Endothelial cell of umbilical vein (primary cell): ENCODE data around the gene NUDT22. TPM values are rescaled to one million over a fixed set of nuclear protein-coding genes. Genes with fewer than 3 reads are reported as not detected.

Experiments used
- BruUV-seq: library from RNA; stranded (reverse); fragments of 400-500 nt; replicated peaks from 2 replicates; lab custom pipeline; 2021; lab: Mats Ljungman, UMichigan
- CTCF ChIA-PET: fragments of 300-600, 350-600 bp; sonication (Branson Sonifier 250); formaldehyde crosslinking; loops from one replicate; lab custom pipeline; 2021; ENCODE audit warnings: antibody characterized with exemption, inconsistent platforms; lab: Charles Lee
- POLR2A ChIA-PET: fragments of 300-600, 350-600 bp; sonication (Branson Sonifier 250); formaldehyde crosslinking; loops from one replicate; lab custom pipeline; 2021; ENCODE audit warnings: antibody characterized with exemption, inconsistent platforms; lab: Charles Lee
- DNase-seq: peaks from one replicate; pipeline ENCODE4 v3.0.0-alpha.2; 2011; ENCODE audit warnings: low read depth, low spot score
- FAIRE-seq: peaks from 2 replicates; lab custom pipeline; 2011; peaks lifted over from hg19 to GRCh38; lab: Jason Lieb, UNC
- H2AFZ ChIP-seq: 2 replicates; pipeline ENCODE4 v1.6.0; 2012; ENCODE audit warnings: low read depth, low read length, control low read depth, inconsistent platforms
- H3K27ac ChIP-seq: 2 replicates; pipeline ENCODE4 v1.5.1; 2011; ENCODE audit warnings: low read depth, mild to moderate bottlenecking, control low read depth, low read length, moderate library complexity; ENCODE audit not compliant: insufficient read depth
- H3K27me3 ChIP-seq, 2 experiments: 2 replicates each; pipeline versions ENCODE4 v1.6.0 to v1.6.1; 2011; ENCODE audit warnings: low read length in 2 of 2, mixed read lengths in 1 of 2; ENCODE audit not compliant: control insufficient read depth in 2 of 2, insufficient read depth in 2 of 2
- H3K36me3 ChIP-seq, 2 experiments: 2 replicates in 1 of 2; 3 replicates in 1 of 2; pipeline ENCODE4 v1.5.1; 2011; ENCODE audit warnings: low read length in 2 of 2, mild to moderate bottlenecking in 1 of 2, moderate library complexity in 1 of 2; ENCODE audit not compliant: control insufficient read depth in 2 of 2, insufficient read depth in 2 of 2; ENCODE audit errors: extremely low read depth in 1 of 2
- H3K4me1 ChIP-seq: 3 replicates; pipeline ENCODE4 v1.5.1; 2011; ENCODE audit warnings: mild to moderate bottlenecking, low read length; ENCODE audit not compliant: control insufficient read depth, insufficient read depth; ENCODE audit errors: extremely low read depth
- H3K4me2 ChIP-seq: 2 replicates; pipeline ENCODE4 v1.6.1; 2011; ENCODE audit warnings: low read length, control low read depth, mixed read lengths; ENCODE audit not compliant: insufficient read depth
- H3K4me3 ChIP-seq, 3 experiments: fragments of 200-600 bp in 1 of 3; sonication (generic), shearing (Covaris generic) in 1 of 3; replicated peaks in 1 of 3; 2 replicates each; pipeline ENCODE4 v1.5.1; 2011 to 2016; ENCODE audit warnings: control low read depth in 3 of 3, low read length in 3 of 3, mild to moderate bottlenecking in 2 of 3, inconsistent platforms in 1 of 3, low read depth in 1 of 3, moderate library complexity in 1 of 3; ENCODE audit not compliant: insufficient read depth in 1 of 3
- H3K79me2 ChIP-seq: 2 replicates; pipeline ENCODE4 v1.6.0; 2012; ENCODE audit warnings: low read length, inconsistent platforms; ENCODE audit not compliant: control insufficient read depth, insufficient read depth
- H3K9ac ChIP-seq: replicated peaks from 2 replicates; pipeline ENCODE3; 2011; ENCODE audit warnings: low read length, control low read depth; ENCODE audit not compliant: insufficient read depth; ENCODE audit errors: extremely low read depth
- H3K9me1 ChIP-seq: replicated peaks from 3 replicates; pipeline ENCODE4 v1.6.0; 2011; ENCODE audit warnings: mild to moderate bottlenecking, low read length; ENCODE audit not compliant: control insufficient read depth, insufficient read depth; ENCODE audit errors: extremely low read depth
- H3K9me3 ChIP-seq: replicated peaks from 2 replicates; pipeline ENCODE4 v1.5.1; 2012; ENCODE audit warnings: low read length, inconsistent platforms; ENCODE audit not compliant: control insufficient read depth, insufficient read depth
- H4K20me1 ChIP-seq: replicated peaks from 2 replicates; pipeline ENCODE3; 2011; ENCODE audit warnings: mild to moderate bottlenecking, low read length; ENCODE audit not compliant: control insufficient read depth, insufficient read depth; ENCODE audit errors: extremely low read depth
- EZH2 ChIP-seq: IDR thresholded peaks from 2 replicates; pipeline ENCODE4 v1.6.1; 2012; ENCODE audit warnings: borderline replicate concordance, low read depth, mild to moderate bottlenecking, moderate library complexity, low read length, inconsistent platforms; ENCODE audit not compliant: severe bottlenecking
- FOS ChIP-seq: IDR thresholded peaks from 2 replicates; pipeline ENCODE4 v1.6.1; 2011; ENCODE audit warnings: mild to moderate bottlenecking, low read length, moderate library complexity, borderline replicate concordance; ENCODE audit not compliant: insufficient read depth
- GATA2 ChIP-seq: IDR thresholded peaks from 2 replicates; pipeline ENCODE4 v1.7.0; 2011; ENCODE audit warnings: low read depth, mild to moderate bottlenecking, moderate library complexity, mixed read lengths, low read length; ENCODE audit not compliant: insufficient read length, insufficient read depth
- JUN ChIP-seq: IDR thresholded peaks from 2 replicates; pipeline ENCODE4 v1.6.1; 2011; ENCODE audit warnings: borderline replicate concordance, low read depth; ENCODE audit not compliant: insufficient read length, insufficient read depth
- MYC ChIP-seq: IDR thresholded peaks from one replicate; pipeline ENCODE4 v1.6.1; 2011; ENCODE audit warnings: mild to moderate bottlenecking, low read depth, low read length
- POLR2A ChIP-seq: IDR thresholded peaks from 2 replicates; pipeline ENCODE4 v1.6.1; 2012; ENCODE audit warnings: low read depth, mild to moderate bottlenecking, control low read depth, low read length
- POLR2AphosphoS5 ChIP-seq: IDR thresholded peaks from 2 replicates; pipeline ENCODE4 v1.6.1; 2012; ENCODE audit warnings: low read depth, mild to moderate bottlenecking, control low read depth, low read length, moderate library complexity; ENCODE audit not compliant: insufficient read depth
- dilution Hi-C: fragments of 300-500 bp; cut with MboI; formaldehyde crosslinking; loops from one replicate; pipeline ENCODE4 v1.15.0; 2019; ENCODE audit warnings: low sequenced_read_pairs; ENCODE audit not compliant: extremely low pct_ligation_motif_present
- intact Hi-C: fragments of 100-400 bp; cut with micrococcal nuclease; formaldehyde crosslinking; loops from one replicate; pipeline ENCODE4 v1.10.0; 2022
- polyA plus RNA-seq, 4 experiments: library from polyadenylated mRNA; depleted of rRNA in 3 of 4; stranded (reverse) in 3 of 4; unstranded in 1 of 4; fragments of >200 nt; gene quantifications; 2 replicates each; pipeline versions ENCODE4 v1.2.1 to v1.2.3, GENCODE V29; 2011 to 2012; ENCODE audit warnings: missing spikeins in 1 of 4
- total RNA-seq: library from RNA; stranded (reverse); gene quantifications from 2 replicates; pipeline ENCODE4 v1.2.3, GENCODE V29; 2021
- TF ChIP-seq, protein P1 (sequence below): IDR thresholded peaks from 2 replicates; pipeline ENCODE4 v1.6.1; 2011; ENCODE audit not compliant: insufficient read depth, insufficient read length
- TF ChIP-seq, protein P2 (sequence below), 2 donors: IDR thresholded peaks; 1 replicate in 1 of 2; 2 replicates in 1 of 2; pipeline ENCODE4 v1.5.1; 2011; ENCODE audit warnings: low read length in 2 of 2, mild to moderate bottlenecking in 2 of 2, moderate library complexity in 2 of 2, control low read depth in 1 of 2, inconsistent platforms in 1 of 2, low read depth in 1 of 2; ENCODE audit not compliant: insufficient read depth in 1 of 2; ENCODE audit errors: extremely low read depth in 1 of 2

Gene NUDT22
- total and polyA plus RNA-seq, 2 donors (not counting 3 experiments of a cell fraction or from before 2014, with no cell fraction given), result 37.8 to 54.8 TPM

DNA sequence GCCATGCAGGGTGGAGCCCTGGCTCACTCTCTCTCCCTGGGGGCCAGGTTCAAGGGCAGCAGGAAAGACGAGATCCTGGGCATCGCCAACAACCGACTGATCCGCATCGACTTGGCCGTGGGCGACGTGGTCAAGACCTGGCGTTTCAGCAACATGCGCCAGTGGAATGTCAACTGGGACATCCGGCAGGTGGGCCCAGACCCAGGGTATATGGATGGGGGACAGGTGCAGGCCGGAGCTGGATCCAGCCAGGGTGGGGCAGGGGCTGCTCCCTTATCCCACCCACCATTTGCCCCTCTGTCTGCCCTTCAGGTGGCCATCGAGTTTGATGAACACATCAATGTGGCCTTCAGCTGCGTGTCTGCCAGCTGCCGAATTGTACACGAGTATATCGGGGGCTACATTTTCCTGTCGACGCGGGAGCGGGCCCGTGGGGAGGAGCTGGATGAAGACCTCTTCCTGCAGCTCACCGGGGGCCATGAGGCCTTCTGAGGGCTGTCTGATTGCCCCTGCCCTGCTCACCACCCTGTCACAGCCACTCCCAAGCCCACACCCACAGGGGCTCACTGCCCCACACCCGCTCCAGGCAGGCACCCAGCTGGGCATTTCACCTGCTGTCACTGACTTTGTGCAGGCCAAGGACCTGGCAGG, 2.9 kb upstream of the NUDT22 start:
- Histone ChIP-seq H3K4me1 (peaks cover 13% of the 10 kb centered on the region), H3K27ac (no peak overlapping the region), H3K4me3 (no peak overlapping the region), H3K79me2 (peaks cover 8% of the 10 kb centered on the region), H3K27me3 (no peaks in the 10 kb centered on the region), H3K36me3 (peaks cover 0 to 6% of the 10 kb centered on the region in 2 experiments), H4K20me1 (no peaks in the 10 kb centered on the region), H3K9me3 (no peaks in the 10 kb centered on the region), H3K9me1 (no peaks in the 10 kb centered on the region), H2AFZ (no peak overlapping the region), H3K9ac (no peak overlapping the region), H3K4me2 (no peak overlapping the region)
- no peak for DNase-seq
- dilution Hi-C loops (no loop called here), intact Hi-C loops (no loop called here)
- FAIRE-seq, result no peak
- TF ChIP-seq, protein P1, sequence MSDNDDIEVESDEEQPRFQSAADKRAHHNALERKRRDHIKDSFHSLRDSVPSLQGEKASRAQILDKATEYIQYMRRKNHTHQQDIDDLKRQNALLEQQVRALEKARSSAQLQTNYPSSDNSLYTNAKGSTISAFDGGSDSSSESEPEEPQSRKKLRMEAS, result no peak
- TF ChIP-seq MYC (no peak), POLR2A (no peak), EZH2 (no peak)
- CTCF ChIA-PET, result interaction anchor here (0.9 to 1.7 kb wide), 5 partner anchors 16 to 81 kb away, joined by 3 to 7 read pairs (median 4); no protein-coding TSS in a partner anchor
- POLR2A ChIA-PET, result no interaction called here
- TSS peak; percentile 17 for BruUV-seq

DNA sequence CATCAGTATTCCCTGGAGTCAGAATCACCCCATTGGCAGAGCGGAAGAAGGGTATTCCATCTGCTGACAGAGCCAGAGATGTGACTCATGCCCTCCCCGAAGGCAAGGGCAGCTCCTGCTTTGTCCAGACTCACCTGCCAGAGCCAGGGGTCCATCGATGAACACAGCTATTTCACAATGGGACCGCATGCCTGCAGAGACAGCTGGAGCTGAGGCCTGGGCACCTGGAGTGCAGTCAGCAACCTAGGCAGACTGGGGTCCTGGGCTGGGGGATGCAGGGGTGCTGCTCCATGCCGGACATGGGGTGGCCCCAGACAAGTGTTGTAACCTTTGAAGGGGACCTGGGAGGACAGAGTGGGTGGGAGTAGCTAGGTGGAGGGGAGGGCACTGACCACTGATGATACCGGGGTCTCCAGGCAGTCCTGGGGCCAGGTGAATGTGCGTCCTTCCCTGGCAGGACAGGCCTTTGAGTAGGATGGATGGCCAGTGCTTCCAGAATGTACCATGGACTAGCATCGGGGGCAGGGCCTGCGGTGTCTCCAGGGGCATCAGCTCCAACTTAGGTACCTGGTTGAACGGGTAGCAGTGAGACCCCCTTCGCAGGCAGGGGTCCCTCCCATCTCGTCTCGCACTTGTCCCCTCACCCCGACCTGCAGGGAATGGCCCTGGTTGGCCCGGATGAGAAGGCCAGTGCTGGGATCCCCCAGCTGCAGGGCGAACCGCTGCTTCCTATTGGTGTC, 1.8 kb upstream of the NUDT22 start:
- Histone ChIP-seq H3K4me3 (no peak overlapping the region), H3K27ac (no peak overlapping the region), H2AFZ (no peak overlapping the region), H4K20me1 (no peaks in the 10 kb centered on the region), H3K4me1 (peaks cover 13% of the 10 kb centered on the region), H3K79me2 (peaks cover 8% of the 10 kb centered on the region), H3K9me3 (no peaks in the 10 kb centered on the region), H3K27me3 (no peaks in the 10 kb centered on the region), H3K9me1 (no peaks in the 10 kb centered on the region), H3K36me3 (peaks cover 0 to 6% of the 10 kb centered on the region in 2 experiments), H3K4me2 (no peak overlapping the region), H3K9ac (no peak overlapping the region)
- POLR2A ChIA-PET, result no interaction called here
- intact Hi-C loops (no loop called here), dilution Hi-C loops (no loop called here)
- DNase-seq, result no peak
- no peak for FAIRE-seq
- TF ChIP-seq POLR2AphosphoS5 (peak; percentile 11), GATA2 (no peak), POLR2A (peak; percentile 53), EZH2 (no peak), MYC (no peak), JUN (no peak), FOS (no peak)
- TF ChIP-seq, protein P2, sequence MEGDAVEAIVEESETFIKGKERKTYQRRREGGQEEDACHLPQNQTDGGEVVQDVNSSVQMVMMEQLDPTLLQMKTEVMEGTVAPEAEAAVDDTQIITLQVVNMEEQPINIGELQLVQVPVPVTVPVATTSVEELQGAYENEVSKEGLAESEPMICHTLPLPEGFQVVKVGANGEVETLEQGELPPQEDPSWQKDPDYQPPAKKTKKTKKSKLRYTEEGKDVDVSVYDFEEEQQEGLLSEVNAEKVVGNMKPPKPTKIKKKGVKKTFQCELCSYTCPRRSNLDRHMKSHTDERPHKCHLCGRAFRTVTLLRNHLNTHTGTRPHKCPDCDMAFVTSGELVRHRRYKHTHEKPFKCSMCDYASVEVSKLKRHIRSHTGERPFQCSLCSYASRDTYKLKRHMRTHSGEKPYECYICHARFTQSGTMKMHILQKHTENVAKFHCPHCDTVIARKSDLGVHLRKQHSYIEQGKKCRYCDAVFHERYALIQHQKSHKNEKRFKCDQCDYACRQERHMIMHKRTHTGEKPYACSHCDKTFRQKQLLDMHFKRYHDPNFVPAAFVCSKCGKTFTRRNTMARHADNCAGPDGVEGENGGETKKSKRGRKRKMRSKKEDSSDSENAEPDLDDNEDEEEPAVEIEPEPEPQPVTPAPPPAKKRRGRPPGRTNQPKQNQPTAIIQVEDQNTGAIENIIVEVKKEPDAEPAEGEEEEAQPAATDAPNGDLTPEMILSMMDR (IDR thresholded peaks at IDR 0.05; ENCODE audit: extremely low read depth in 1 of 2, insufficient read depth in 1 of 2, low read depth in 1 of 2, low read length in 2 of 2), result no peak
- TF ChIP-seq, protein P1, result no peak
- CTCF ChIA-PET, result interaction anchor here (0.9 to 3.2 kb wide), 6 partner anchors 17 to 80 kb away, joined by 3 to 35 read pairs (median 4); partner anchors contain the start of gene FERMT3
- no TSS peak for BruUV-seq
